NCI-H2081 treated with DMSO at 0.1 percent for 48 hours (cell line): ENCODE data around the gene SPOCK3.
"Not testable (repeated sequence)": the region's sequence is repeated elsewhere in the genome, so short reads cannot be mapped to it uniquely, and the experiment has no call there.

Experiments used
- DNase-seq: peaks from one replicate; lab custom pipeline; 2025; lab: John Stamatoyannopoulos, UW

The SPOCK3 gene

GRCh38 chr4:166957451-166957850 lies 276.8 kb downstream of the SPOCK3 start:
- no peak for DNase-seq

GRCh38 chr4:166956484-166956883 lies 277.8 kb downstream of the SPOCK3 start:
- DNase-seq: no peak

- DNase-seq: no peak
Measured at GRCh38 chr4:166941629-166942028, 292.7 kb downstream of the SPOCK3 start.

- DNase-seq: no peak
Measured at GRCh38 chr4:166930464-166930863, 303.8 kb downstream of the SPOCK3 start.

- no peak for DNase-seq
Measured at GRCh38 chr4:166924424-166924823, 309.9 kb downstream of the SPOCK3 start.

- no peak for DNase-seq
Measured at GRCh38 chr4:166913926-166914325, 320.4 kb downstream of the SPOCK3 start.

GRCh38 chr4:166903408-166903807 lies 330.9 kb downstream of the SPOCK3 start:
- no peak for DNase-seq

- DNase-seq: no peak
Measured at GRCh38 chr4:166902941-166903340, 331.4 kb downstream of the SPOCK3 start.

- DNase-seq: no peak
Measured at GRCh38 chr4:166896254-166896653, 338.0 kb downstream of the SPOCK3 start.

GRCh38 chr4:166895771-166896170 lies 338.5 kb downstream of the SPOCK3 start:
- DNase-seq: no peak

GRCh38 chr4:166887457-166887856 lies 346.8 kb downstream of the SPOCK3 start:
- no peak for DNase-seq

GRCh38 chr4:166886718-166887117 lies 347.6 kb downstream of the SPOCK3 start:
- no peak for DNase-seq

GRCh38 chr4:166882221-166882620 lies 352.1 kb downstream of the SPOCK3 start:
- DNase-seq: no peak

- DNase-seq: no peak
Measured at GRCh38 chr4:166875821-166876220, 358.5 kb downstream of the SPOCK3 start.

GRCh38 chr4:166862032-166862431 lies 372.3 kb downstream of the SPOCK3 start:
- no peak for DNase-seq

- not testable (repeated sequence) for DNase-seq
Measured at GRCh38 chr4:166850398-166850797, 383.9 kb downstream of the SPOCK3 start.

GRCh38 chr4:166846939-166847338 lies 387.4 kb downstream of the SPOCK3 start:
- DNase-seq: no peak

- DNase-seq: no peak
Measured at GRCh38 chr4:166842795-166843261, 391.5 kb downstream of the SPOCK3 start.

- DNase-seq: no peak
Measured at GRCh38 chr4:166839615-166840251, 394.6 kb downstream of the SPOCK3 start.

- DNase-seq: no peak
Measured at GRCh38 chr4:166838975-166839614, 395.2 kb downstream of the SPOCK3 start.

- no peak for DNase-seq
Measured at GRCh38 chr4:166836865-166837264, 397.4 kb downstream of the SPOCK3 start.

- no peak for DNase-seq
Measured at GRCh38 chr4:166827629-166828028, 406.7 kb downstream of the SPOCK3 start.

- DNase-seq: no peak
Measured at GRCh38 chr4:166827167-166827566, 407.1 kb downstream of the SPOCK3 start.

GRCh38 chr4:166823848-166824247 lies 410.4 kb downstream of the SPOCK3 start:
- no peak for DNase-seq
